Breast epithelium (tissue), 3 donors: Measurements from ENCODE around the gene GANAB.

Experiments
- POLR2AphosphoS5 ChIP-seq, 3 donors: sonication (generic); formaldehyde crosslinking; IDR thresholded peaks; one replicate each; pipeline ENCODE4 v1.6.1; 2017; ENCODE audit warnings: antibody characterized with exemption in 3 of 3
- TF ChIP-seq, protein P1 (sequence below), 3 donors: fragments of 450-650 bp; IDR thresholded peaks; one replicate each; pipeline ENCODE4 v1.5.1; 2016 to 2017; ENCODE audit warnings: antibody characterized with exemption in 3 of 3, mild to moderate bottlenecking in 3 of 3, moderate library complexity in 3 of 3

DNA sequence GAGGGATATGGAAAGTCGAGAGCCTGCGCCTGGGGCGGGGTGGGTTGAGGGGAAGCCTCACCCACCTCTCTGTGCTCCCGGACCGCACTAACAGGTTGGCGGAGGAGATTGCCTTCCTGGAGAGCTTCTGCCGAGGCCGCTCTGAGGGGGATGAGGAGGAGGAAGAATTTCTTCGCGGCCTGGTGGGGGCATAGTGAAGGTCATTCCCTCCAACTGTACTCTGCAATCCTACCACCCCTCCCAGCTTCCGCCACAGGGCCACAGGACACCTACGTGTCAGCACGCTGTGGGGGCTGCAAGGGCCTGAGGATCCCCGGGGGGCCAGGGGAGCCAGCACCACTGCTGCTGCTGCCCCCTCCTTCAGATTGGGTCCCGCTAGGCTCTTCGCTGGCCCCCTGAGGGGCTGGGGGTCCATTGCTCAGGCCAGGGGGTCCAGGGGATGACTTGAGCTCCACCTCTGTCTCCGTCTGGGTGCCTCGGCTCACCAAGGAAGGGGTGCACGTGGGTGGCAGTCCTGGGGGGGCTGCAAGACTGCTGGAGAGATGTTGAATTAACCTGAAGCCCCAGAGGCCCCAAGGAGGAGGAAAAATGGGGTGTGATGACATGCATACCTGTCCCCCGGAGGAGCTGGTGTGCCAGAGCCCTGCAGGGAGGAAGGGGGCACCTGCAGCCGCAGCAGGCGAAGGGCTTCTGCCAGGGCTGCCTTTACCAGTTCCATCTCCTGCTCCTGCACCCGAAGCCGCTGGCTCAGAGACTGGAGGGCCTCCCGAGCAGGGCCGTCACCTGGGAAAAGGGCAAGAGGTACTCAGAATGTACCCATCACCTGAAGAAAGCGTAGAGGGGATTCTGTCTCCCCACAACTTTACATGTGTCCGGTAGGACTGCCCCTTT is 35.4 kb downstream of the GANAB start:
- TF ChIP-seq, protein P1, sequence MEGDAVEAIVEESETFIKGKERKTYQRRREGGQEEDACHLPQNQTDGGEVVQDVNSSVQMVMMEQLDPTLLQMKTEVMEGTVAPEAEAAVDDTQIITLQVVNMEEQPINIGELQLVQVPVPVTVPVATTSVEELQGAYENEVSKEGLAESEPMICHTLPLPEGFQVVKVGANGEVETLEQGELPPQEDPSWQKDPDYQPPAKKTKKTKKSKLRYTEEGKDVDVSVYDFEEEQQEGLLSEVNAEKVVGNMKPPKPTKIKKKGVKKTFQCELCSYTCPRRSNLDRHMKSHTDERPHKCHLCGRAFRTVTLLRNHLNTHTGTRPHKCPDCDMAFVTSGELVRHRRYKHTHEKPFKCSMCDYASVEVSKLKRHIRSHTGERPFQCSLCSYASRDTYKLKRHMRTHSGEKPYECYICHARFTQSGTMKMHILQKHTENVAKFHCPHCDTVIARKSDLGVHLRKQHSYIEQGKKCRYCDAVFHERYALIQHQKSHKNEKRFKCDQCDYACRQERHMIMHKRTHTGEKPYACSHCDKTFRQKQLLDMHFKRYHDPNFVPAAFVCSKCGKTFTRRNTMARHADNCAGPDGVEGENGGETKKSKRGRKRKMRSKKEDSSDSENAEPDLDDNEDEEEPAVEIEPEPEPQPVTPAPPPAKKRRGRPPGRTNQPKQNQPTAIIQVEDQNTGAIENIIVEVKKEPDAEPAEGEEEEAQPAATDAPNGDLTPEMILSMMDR (IDR thresholded peaks at IDR 0.05) = no peak
- TF ChIP-seq POLR2AphosphoS5 (IDR thresholded peaks at IDR 0.05) = no peak
